Activated T-cell treated with anti-CD3 and anti-CD28 coated beads, Interleukin-2, amount 50 U/mL, for 1 hour (primary cell): ENCODE measurements around the gene STRBP.
A peak's percentile ranks its signal among the peaks of the same experiment; 100 is the strongest.
"Not testable (repeated sequence)": the region's sequence is repeated elsewhere in the genome, so short reads cannot be mapped to it uniquely, and the experiment has no call there.

Experiments
- DNase-seq: peaks from one replicate; pipeline ENCODE4 v3.0.0-alpha.2; 2020

STRBP gene

DNA sequence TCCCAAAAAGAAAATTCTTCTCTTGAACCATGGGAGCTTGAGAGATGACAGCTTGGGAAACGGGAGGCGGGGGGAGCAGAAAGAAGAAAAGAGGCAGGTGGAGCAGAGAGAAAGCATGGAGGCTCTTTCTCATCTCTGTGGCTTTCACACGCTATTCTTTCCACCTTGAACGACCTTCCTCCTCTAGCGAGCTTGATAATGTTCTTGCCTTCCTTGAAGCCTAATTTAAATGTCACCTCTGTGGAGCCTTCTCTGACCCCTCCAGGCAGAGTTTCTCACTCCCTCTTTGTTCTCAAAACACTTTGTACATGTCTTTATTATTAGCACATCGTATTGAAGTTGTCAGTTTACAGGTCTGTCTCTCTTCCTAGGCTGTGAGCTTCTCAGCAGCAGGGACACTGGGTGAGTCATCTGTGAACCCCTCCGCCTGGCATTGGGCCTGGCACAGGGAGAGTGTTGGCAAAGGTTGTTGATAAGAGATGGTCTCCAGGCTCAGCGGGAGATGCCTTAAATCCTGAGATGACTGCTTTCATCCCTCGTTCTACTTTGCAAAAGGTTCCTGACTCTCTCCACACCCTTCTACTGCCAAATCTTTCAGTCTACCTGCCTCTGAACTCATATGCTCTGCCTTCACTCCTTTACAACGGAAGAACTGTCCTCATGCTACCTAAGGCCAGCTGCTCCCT lies 14.1 kb upstream of the STRBP start:
- DNase-seq = no peak

DNA sequence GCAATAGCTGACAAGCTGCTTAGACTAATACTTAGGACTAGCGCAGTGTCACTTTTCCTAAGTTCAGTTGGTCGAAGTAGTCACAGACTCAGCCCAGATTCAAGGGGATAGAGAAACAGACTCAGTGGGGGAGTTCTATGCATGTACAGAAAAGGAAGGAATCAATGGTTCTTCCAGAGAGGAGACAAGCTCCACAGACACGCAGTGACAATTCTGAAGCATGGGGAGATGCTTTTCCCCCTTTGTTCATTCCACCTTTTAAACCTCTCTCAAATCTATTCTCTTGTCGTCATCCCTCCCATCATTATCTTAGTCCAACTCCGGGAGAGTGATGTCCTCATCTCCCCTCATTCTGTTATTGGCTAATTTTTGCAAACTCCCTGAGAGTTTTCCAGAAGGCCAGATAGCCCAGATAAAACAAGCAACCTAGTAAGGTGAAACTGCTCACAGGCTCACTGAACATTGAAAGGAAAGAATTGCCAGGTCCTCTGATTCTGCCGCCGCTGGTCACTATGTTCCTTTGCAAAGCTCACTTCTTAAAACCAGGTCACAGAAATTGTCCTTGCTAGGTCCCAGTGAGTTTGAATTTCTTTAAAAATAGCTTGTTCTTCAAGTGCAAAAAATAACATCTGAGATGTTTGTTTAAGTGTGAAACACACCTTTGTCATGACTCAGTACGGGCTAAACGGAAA lies 13.4 kb upstream of the STRBP start:
- no peak for DNase-seq

DNA sequence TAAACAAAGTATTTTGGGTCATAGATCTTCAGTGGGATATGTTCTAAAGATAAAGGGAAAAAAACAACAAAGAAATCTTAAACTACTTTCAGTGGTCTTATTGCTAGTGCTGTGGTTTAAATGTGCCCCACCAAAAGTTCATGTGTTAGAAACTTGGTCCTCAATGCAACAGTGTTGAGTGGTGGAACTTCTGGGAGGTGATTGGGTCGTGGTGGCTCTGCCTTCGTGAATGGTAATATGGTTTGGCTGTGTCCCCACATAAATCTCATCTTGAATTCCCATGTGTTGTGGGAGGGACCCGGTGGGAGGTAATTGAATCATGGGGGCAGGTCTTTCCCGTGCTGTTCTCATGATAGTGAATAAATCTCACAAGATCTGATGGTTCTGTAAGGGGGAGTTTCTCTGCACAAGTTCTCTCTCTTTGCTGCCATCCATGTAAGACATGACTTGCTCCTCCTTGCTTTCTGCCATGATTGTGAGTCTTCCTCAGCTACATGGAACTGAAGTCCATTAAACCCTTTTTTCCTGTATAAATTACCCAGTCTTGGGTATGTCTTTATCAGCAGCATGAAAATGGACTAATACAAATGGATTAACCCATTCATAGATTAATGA lies 10.6 kb upstream of the STRBP start:
- not testable (repeated sequence) for DNase-seq

DNA sequence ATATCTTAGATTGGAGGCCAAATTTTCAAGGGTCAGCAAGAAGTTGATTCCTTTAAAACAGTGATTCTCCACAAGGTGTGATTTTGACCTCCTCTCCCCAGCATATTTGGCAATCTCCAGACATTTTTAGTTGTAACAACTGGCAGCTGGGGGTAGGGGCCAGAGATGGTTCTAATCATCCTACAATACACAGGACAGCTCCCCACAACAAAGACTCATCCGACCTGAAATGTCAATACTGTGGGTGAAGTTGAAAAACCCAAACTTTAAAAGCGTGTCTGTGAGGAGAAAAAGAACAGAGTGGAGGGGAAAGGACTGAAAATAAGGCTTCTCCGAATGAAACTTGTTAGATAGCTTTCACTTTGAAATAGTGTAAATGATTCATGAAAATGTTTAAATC lies 10.0 kb upstream of the STRBP start:
- DNase-seq = no peak

DNA sequence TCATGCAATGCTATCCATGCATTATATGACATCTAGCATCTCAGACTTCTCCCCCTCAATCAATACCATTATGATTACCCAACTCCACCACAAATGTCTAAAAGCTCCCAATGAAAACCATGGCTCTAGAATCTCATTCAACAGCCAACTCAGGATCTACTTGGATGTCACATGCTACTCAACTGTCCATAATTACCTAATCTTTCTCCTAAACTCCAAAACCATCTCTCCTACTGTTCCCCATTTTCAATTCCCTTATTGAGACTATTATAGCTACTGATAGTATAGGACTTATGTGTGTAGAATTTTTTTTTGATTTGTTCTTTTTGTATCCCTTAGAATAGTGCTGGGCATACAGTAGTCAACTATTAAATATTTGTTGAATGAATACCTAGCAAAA lies 8.2 kb upstream of the STRBP start:
- DNase-seq = no peak

DNA sequence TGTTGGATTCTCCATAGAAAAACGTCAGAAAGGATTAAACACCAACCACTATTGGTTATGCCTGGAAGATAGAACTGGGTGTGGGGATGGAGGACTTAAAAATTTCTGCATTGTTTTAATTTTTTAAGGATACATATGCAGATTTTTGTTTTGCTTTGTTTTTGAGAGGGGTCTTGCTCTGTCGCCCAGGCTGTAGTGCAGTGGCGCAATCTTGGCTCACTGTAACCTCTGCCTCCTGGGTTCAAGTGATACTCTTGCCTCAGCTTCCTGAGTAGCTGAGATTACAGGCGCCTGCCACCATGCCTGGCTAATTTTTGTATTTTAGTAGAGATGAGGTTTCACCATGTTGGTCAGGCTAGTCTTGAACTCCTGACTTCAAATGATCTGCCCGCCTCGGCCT lies 2.7 kb upstream of the STRBP start:
- DNase-seq = not testable (repeated sequence)

DNA sequence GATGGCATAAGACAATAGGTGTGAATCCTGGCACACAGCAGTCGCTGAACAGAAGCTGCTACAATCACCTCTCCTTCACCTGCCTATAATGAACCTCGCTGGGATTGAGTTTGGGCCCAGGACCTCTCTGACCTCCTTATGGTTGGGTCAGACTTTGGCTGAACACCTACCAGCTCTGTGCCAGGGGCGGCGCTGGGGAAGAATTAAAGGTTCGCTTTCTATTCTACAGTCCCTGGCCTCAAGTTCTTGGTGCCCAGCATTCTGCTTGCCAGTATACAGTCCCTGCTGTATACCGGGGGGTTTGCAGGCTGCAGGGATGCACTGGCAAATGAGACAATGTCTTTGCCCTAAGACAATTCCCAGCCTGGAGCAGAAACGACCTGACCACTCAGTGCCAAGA lies 895 bp upstream of the STRBP start:
- peak; percentile 29 for DNase-seq

DNA sequence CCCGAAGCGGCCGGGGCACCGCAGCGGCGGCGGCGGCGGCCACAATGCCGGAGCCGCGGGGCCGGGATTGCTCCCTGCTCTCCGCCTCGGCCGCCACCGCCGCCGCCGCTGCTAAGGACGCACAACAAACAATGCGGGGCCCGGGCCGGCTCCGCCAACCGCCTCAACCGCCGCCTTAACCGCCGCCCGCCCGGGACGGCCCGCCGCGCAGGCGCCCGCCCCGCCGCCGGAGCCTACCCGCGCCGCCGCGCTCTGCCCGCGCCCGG lies 254 bp downstream of the STRBP start:
- no peak for DNase-seq

DNA sequence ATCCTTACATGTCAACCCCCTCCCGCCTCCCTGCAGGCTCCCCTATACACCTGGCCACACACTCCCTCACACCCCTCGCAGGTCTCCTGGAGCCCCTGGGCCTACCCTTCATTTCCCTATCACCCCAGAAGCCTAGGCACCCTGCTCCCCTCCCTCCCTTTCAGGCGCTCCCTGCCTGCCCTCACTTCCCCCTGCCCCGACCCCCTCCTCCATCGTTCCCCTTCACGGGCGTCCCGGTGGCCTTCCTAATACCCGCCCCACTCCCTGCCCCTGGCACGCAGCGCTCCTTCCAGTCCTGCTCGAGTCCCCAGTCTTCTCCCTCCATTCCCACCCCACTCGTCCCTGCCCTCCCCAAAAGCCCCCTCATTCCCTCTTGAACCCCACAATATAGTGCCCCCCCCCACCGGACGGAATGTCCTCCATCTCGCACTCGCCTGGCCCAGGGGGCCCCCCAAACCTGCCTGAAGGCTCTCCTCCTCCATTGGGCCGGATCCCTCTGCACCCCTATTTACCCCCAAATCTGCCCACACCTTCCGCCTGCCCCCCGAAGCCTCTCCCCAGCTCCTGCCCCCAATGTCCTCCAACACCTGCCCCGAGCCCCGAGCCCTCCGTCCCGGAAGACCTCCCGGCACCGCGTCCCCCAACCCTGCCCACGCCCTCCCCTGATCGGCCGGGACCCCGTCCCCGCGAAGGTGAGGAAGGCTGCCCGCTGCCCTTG lies 746 bp downstream of the STRBP start:
- peak; percentile 24 for DNase-seq

DNA sequence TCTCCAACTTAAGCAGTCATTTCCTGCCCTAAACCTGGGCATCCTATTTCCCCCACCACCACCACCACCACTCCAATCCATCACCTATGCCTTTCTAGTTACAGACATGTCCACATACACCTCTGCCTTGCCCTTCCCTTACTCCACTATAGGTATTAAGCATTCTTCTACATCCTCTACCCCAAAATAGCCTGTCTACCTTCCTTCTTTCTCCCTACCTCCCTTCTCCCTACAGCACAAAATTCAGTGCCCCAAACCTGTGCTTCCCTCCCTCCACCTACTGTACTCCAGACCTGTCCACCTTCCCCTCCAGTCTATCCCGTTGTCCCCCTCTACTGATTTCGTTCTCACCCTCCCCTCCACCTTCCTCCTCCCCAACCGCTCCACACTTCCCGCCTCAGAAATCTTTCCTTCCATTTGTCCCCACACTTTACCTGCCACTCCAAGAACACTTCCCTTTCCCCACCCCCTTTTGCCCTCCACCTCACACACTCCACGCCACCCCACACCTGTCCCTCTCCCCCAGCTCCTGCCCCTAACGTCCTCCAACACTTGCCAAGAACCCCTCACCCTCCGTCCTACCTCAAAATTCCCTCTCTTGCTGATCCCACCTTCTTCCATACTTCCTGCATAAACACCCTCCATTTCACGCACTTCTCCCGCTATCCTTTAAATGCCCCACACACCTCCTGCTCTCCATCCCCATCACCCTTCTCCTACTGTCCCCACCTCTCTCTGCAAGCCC lies 1.6 kb downstream of the STRBP start:
- DNase-seq = no peak

DNA sequence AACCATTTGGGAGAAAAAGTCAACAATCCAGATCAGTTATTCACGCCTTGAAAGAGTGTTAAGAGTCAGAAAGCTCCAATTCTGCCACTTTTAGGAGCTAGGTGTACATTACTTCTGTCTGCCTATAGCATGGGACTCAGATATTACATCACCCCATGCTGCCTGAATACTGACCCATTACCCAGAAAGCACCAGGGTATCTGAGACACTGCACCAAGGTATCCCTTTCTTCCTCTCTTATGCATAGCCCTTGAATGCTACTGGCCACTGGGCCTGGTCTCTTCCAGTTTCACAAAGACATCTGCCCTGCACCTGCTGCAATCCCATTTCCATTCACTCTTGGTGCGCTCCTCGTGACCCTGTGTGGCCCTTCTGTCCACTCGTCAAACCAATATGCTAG lies 2.6 kb downstream of the STRBP start:
- no peak for DNase-seq

DNA sequence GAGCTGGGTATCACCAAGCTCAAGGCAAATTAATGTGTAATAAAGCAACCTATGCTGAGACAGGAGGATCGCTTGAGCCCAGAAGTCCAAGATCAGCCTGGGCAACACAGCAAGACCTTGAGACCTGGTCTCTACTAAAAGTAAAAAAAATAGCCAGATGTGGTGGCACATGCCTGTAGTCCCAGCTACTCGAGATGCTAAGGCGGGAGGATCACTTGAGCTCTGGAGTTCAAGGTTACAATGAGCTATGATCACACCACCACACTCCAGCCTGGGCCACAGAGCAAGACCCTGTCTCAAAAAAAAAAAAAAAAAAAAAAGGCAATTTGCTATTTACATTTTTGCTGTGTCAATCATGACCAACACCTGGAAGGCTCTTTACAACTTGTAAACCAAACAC lies 5.2 kb downstream of the STRBP start:
- DNase-seq = no peak

DNA sequence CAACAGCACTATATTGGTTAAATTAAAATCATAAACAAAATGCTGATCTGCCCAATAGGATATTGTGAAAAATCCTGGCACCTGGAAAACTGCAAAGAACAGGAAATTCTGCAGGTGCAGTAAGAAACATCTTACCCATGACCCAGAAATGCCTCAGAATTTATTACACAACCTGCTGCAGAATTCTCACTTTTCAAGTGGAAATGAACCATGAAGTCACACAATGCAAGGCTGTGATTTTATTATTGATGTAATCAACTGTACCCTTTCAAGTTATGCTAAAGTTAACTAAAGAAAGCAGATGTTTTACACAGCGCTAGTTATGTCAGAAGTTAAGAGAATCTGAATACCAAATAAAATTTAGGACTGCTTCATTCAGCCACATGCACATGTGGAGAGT lies 6.0 kb downstream of the STRBP start:
- DNase-seq = no peak

DNA sequence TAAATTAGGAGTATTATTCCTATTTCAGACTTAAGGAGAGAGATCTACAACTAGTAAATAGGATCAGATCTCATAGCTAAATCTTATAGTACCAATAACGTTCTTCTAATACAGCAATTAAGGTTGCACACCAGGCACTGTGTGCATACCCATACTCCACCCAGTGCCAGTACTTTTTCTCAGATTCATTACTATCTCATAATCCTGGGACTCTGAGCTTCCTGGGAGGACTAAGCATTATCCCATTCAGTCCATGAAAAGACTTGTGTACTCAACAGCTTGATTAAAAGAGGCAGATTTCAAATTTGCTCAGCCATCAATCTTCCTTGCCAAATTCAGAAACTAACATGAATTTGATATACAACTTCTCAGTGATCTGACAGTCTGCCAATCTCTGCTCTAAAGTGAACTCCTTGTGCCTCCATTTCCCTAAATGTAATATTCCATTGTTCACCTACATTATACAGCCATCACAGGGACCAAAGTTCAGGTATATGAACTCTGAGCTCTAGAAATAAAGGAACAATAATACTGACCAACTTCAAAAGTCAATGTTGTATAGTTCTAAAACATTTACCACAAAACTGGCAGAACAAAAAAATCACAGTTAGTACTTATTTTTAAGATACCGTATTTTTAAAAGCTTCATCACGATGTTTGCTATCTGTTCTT lies 7.2 kb downstream of the STRBP start:
- no peak for DNase-seq

DNA sequence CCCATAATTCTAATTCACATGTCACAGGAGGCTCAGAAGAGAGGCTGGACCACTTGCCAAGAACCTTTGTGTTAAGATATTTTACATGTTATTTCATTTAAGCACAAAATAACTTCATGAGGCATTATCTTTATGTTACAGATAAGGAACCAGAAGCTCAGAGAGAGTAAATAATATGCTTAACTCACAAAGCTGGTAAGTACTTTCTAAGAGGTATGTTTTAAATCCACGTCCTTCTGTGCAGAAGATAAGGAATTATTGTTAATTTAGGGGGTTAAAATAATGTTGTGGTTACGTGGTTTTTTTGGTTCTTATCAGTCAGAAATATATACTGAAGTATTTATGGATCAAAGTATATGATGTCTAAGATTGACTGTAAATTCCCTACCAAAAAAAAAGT lies 8.0 kb downstream of the STRBP start:
- DNase-seq = no peak

DNA sequence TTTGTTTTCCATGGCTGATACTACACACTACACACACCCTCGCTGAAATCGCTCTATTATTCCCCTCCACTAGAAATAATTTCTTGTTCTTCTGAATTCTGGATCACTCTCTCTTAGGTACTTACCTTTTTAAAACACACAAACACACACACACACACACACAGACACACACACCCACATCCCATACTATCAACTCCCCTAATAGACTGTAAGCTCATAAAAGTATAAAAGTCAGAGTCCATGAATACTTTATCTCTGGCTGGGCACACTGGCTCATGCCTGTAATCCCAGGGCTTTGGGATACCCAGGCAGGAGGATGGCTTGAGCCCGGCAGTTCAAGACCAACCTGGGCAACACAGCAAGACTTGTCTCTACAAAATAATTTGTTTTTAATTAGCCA lies 11.1 kb downstream of the STRBP start:
- DNase-seq = no peak

DNA sequence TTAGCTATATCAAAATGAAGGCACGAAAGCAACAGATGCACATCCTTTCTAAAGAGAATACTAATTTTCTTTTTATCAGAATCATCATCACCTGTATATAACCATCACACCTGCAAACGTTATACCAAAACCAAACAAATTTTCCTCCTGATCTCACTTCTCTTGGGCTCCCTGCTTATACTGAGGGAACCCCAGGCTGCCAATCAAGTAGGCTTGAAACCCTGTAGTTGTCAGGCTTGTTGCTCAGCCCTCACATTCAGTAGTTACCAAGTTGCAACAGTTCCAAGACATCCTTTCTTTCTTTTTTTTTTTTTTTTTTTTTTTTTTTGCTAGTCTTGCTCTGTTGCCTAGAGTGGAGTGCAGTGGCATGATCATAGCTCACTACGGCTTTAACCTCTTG lies 12.7 kb downstream of the STRBP start:
- DNase-seq = no peak

DNA sequence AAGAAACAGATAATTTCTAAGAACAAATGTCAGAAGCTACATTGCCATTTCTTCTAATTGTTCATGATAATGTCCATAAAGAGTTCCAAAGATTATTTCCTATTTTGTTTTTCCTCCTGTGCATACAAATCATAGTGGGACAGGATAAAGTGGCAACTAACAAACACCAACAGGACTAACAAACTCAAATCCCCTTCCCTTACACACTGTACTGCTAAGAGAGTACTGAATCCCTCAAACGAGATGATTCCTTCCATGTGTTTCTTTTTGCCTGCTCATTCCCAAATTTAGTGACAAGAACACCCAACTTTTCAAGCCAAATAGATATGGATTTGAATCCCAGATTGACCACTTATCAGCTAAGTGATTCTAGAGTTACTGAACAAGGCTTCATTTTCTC lies 15.2 kb downstream of the STRBP start:
- no peak for DNase-seq

DNA sequence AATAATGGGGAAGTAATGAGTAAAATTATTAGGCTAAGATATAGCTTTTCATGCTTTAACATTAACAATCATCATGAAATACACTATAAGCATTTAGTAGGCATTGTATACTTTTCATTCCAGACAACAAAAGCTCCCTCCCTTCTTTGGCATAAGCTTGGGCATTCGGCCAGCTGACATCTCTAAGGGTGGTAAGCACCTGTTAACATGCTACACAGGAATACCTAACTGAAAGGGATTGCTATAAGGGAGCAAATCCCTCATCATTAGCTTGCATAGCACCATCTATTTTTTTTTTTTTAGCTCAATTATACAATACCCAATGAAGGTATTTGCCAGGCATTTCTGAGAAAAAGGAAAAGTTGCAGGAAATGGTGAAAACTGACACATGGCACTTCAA lies 16.6 kb downstream of the STRBP start:
- no peak for DNase-seq

DNA sequence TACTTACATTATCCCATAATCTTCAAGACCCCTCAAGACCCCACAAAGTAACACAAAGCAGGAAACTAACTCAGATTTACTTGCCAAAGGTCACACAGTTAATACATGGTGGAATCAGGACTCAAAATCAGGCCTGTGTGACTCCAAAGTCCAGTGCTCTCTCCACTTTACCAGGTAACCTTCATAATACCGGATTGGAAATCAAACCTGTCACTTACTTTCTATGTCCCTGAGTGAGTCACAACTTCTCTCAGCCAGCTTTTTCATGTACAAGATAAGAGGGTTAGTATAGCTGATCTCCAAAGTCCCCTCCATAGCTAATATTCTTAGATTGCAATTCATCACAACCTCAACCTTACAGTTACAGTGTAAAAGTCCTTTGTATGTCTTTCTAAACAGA lies 17.1 kb downstream of the STRBP start:
- no peak for DNase-seq

DNA sequence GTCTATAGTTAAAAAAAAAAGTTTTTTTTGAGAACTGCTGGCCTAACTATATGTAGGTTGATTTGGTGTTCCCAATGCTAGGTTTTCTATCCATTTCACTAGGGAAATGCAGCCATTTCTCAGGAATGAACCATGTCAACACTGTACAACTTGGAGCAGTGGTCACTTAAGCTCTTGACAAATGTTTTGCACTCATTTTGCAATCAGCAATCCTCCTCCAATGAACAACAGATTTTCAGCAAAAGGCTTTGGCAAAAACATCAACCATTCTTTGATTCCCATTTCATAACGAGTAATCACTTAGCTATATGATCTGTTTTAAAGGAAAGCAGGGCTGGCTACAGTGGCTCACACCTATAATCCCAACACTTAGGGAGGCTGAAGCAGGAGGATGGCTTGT lies 17.9 kb downstream of the STRBP start:
- DNase-seq = no peak

DNA sequence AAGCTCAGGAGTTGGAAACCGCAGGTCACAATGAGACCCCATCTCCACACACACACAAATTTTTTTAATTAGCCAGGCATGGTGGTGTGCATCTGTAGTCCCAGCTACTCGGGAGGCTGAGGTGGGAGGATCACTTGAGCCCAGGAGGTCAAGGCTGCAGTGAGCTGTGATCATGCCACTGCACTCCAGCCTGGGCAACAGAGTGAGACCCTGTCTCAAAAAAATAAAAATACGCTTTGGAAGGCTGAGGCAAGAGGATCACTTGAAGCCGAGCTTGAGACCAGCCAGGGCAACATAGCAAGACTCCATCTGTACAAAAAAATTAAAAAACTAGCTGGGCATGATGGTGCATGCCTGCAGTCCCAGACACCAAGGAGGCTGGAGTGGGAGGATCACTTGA lies 19.2 kb downstream of the STRBP start:
- not testable (repeated sequence) for DNase-seq

DNA sequence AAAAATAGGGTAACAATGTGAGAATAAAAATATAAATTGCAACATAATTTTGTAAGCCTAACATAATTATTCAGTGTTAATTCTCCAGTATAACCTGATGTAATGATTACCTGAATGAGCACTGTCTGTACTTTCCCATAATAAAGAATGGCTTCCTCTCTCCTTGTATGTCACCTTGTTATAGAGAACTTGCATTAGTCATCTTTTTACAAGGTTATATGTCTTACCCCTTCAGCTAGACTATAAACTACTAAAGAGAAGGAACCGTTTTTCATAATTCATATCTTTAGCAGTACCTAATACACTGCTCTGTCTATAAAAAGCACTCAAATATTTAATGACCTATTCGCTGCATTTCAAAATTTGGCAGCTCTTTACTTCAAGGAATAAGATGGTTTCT lies 19.8 kb downstream of the STRBP start:
- DNase-seq = no peak
